BJ (cell line): ENCODE results near the gene FFAR2. TPM values are rescaled to one million over a fixed set of nuclear protein-coding genes. Genes with fewer than 3 reads are reported as not detected.

ENCODE experiments used
- CTCF ChIA-PET: fragments of 350-600 bp; formaldehyde crosslinking; extraction: SDS; loops from one replicate; lab custom pipeline; 2021; ENCODE audit warnings: antibody characterized with exemption, inconsistent platforms; lab: Yijun Ruan, JAX
- POLR2A ChIA-PET: fragments of 300-600 bp; sonication (Branson Sonifier 250); formaldehyde crosslinking; extraction: SDS; loops from one replicate; lab custom pipeline; 2021; ENCODE audit warnings: antibody characterized with exemption; lab: Charles Lee
- DNase-seq: peaks from one replicate; pipeline ENCODE4 v3.0.0-alpha.2; 2011; ENCODE audit warnings: low read depth
- H3K27me3 ChIP-seq: 2 replicates; pipeline ENCODE4 v1.6.0; 2011; ENCODE audit warnings: low read length; ENCODE audit not compliant: control insufficient read depth, insufficient read depth
- H3K36me3 ChIP-seq: 2 replicates; pipeline ENCODE4 v1.5.1; 2011; ENCODE audit warnings: low read length; ENCODE audit not compliant: control insufficient read depth, insufficient read depth
- H3K4me3 ChIP-seq: 2 replicates; pipeline ENCODE4 v1.5.1; 2011; ENCODE audit warnings: low read depth, mild to moderate bottlenecking, control low read depth, low read length
- polyA plus RNA-seq: library from polyadenylated mRNA; depleted of rRNA; stranded (reverse); fragments of >200 nt; gene quantifications from 2 replicates; pipeline ENCODE4 v1.2.3, GENCODE V29; 2011
- TF ChIP-seq, protein P1 (sequence below): IDR thresholded peaks from 2 replicates; pipeline ENCODE4 v1.5.1; 2011; ENCODE audit warnings: low read depth, mild to moderate bottlenecking, control low read depth, inconsistent platforms, low read length, moderate library complexity; ENCODE audit not compliant: insufficient read depth

FFAR2 gene
- polyA plus RNA-seq, 1 experiment: not detected

DNA sequence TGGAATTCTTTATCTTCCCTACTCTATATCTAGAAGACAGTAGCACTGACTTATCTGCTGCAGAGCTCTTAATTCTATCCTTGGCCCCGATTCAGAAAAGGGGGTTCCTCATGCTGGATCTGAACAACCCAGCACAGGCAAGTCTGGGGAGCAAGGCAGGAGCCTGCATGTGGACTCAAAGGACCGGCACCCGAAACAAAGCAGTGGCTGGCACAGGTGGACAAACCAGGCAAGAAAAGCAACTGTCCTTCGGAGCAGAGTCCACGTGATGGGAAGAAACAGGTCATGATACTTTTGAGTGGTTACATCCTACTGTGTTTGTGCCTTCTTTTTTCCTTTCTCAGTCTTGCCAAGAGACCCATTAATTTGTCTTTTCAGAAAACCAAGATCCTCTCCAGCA, 38.9 kb upstream of the FFAR2 start:
- CTCF ChIA-PET: no interaction called here
- Histone ChIP-seq H3K27me3 (no peaks in the 10 kb centered on the region), H3K36me3 (no peaks in the 10 kb centered on the region), H3K4me3 (no peak overlapping the region)
- POLR2A ChIA-PET: no interaction called here
- TF ChIP-seq, protein P1, sequence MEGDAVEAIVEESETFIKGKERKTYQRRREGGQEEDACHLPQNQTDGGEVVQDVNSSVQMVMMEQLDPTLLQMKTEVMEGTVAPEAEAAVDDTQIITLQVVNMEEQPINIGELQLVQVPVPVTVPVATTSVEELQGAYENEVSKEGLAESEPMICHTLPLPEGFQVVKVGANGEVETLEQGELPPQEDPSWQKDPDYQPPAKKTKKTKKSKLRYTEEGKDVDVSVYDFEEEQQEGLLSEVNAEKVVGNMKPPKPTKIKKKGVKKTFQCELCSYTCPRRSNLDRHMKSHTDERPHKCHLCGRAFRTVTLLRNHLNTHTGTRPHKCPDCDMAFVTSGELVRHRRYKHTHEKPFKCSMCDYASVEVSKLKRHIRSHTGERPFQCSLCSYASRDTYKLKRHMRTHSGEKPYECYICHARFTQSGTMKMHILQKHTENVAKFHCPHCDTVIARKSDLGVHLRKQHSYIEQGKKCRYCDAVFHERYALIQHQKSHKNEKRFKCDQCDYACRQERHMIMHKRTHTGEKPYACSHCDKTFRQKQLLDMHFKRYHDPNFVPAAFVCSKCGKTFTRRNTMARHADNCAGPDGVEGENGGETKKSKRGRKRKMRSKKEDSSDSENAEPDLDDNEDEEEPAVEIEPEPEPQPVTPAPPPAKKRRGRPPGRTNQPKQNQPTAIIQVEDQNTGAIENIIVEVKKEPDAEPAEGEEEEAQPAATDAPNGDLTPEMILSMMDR: no peak
- DNase-seq: no peak

DNA sequence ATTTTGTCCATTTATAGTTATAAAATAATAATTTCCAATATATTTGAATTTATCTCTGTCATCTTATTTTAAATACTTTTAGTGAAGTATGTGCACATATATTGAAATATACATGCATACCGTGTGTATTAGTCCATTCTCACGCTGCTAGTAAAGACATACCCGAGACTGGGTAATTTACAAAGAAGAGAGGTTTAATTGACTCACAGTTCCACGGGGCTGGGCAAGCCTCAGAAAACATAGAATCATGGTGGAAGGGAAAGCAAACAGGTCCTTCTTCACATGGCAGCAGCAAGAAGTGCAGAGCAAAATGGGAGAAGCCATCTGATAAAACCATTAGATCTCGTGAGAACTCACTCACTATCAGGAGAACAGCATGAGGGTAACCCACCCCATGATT, 37.6 kb upstream of the FFAR2 start:
- POLR2A ChIA-PET: no interaction called here
- CTCF ChIA-PET: no interaction called here

DNA sequence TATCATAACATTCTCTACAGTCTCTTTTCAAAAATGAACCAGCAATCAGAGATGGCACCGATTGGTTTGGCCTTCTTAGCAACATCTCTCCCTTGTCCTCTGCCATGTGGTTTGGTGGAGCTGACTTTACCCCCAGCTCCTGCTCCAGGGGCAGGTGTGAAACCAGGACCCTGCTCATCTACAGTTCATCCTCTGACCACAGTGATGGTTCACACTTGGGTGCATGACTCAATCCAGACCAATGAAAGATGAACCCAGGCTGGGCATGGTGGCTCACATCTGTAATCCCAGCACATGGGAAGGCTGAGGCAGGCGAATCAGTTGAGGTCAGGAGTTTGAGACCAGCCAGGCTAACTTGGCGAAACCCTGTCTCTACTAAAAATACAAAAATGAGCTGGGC, 33.6 kb upstream of the FFAR2 start:
- H3K36me3 ChIP-seq: no peaks in the 10 kb centered on the region
- H3K27me3 ChIP-seq: peaks cover 2% of the 10 kb centered on the region; the same call in 1 of the 2 replicates
- CTCF ChIA-PET: no interaction called here
- TF ChIP-seq, protein P1: no peak
- POLR2A ChIA-PET: no interaction called here
- H3K4me3 ChIP-seq: no peak overlapping the region
- DNase-seq: no peak

More for the DNA sequence above, 37.6 kb upstream of the FFAR2 start:
- Histone ChIP-seq H3K4me3 (no peak overlapping the region), H3K36me3 (no peaks in the 10 kb centered on the region), H3K27me3 (no peaks in the 10 kb centered on the region)
- no peak for DNase-seq
- TF ChIP-seq, protein P1: no peak

- no peak overlapping the region for H3K4me3 ChIP-seq
- no peaks in the 10 kb centered on the region for H3K36me3 ChIP-seq
- TF ChIP-seq, protein P1: no peak
- peaks cover 2% of the 10 kb centered on the region; the same call in 1 of the 2 replicates for H3K27me3 ChIP-seq
- ChIA-PET POLR2A (no interaction called here), CTCF (interaction anchor here (0.7 kb wide), 1 partner anchor 14 kb away, joined by 3 read pairs; no protein-coding TSS in a partner anchor)
- DNase-seq: no peak
These were observed 31.7 kb upstream of the FFAR2 start for GRCh38 chr19:35416331-35416730.

DNA sequence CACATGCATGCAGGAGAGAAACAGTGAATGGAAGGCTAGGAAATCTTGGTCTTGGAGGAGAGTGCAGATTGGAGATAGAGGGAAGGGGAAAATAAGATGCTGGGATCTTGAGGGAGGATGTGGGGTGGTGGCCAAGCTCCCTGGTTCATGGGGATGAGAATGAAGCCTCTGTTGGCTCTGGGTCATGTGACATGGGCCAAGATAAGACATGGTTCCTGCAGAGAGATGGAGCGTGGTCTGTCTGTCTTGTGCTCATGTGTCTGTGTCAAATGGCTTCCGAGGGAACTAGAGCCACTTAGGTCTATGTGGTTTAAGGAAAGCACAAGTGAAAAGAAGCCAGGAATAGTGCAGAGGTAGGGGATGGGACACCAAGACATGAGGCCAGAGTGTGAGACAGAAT, 30.8 kb upstream of the FFAR2 start:
- TF ChIP-seq, protein P1: no peak
- no peak for DNase-seq
- H3K4me3 ChIP-seq: no peak overlapping the region
- ChIA-PET CTCF (no interaction called here), POLR2A (no interaction called here)
- no peaks in the 10 kb centered on the region for H3K36me3 ChIP-seq
- peaks cover 2% of the 10 kb centered on the region; the same call in 1 of the 2 replicates for H3K27me3 ChIP-seq
